SJCRH30 (cell line): Measurements from ENCODE around the gene TRIM10. TPM values are rescaled to one million over a fixed set of nuclear protein-coding genes. Genes with fewer than 3 reads are reported as not detected.
A peak's percentile ranks its signal among the peaks of the same experiment; 100 is the strongest.
"Not testable (repeated sequence)": the region's sequence is repeated elsewhere in the genome, so short reads cannot be mapped to it uniquely, and the experiment has no call there.

Experiments
- DNase-seq, 2 experiments: peaks; one replicate each; pipeline ENCODE4 v3.0.0-alpha.2; 2015 to 2020
- H3K27ac ChIP-seq: fragments of 250-450 bp; sonication (Bioruptor Pico); 2 replicates; pipeline ENCODE4 v1.5.1; 2020; ENCODE audit warnings: mild to moderate bottlenecking, moderate library complexity
- H3K27me3 ChIP-seq: fragments of 250-450 bp; sonication (Bioruptor Pico); 2 replicates; pipeline ENCODE4 v1.5.1; 2020; ENCODE audit warnings: mild to moderate bottlenecking, moderate library complexity
- H3K36me3 ChIP-seq: fragments of 250-450 bp; sonication (Bioruptor Pico); 2 replicates; pipeline ENCODE4 v1.5.1; 2020; ENCODE audit warnings: mild to moderate bottlenecking, moderate library complexity
- H3K4me1 ChIP-seq: fragments of 250-450 bp; sonication (Bioruptor Pico); 2 replicates; pipeline ENCODE4 v1.5.1; 2020; ENCODE audit warnings: mild to moderate bottlenecking, moderate library complexity
- H3K4me3 ChIP-seq: fragments of 250-450 bp; sonication (Bioruptor Pico); 2 replicates; pipeline ENCODE4 v1.5.1; 2020; ENCODE audit warnings: mild to moderate bottlenecking, moderate library complexity
- H3K9me3 ChIP-seq: fragments of 250-450 bp; sonication (Bioruptor Pico); replicated peaks from 2 replicates; pipeline ENCODE4 v1.5.1; 2020; ENCODE audit warnings: mild to moderate bottlenecking, moderate library complexity
- total RNA-seq: library from RNA; depleted of rRNA; stranded (reverse); fragments of >200 nt; shearing (Covaris generic); gene quantifications from 2 replicates; pipeline ENCODE4 v1.2.3, GENCODE V29; 2014

TRIM10 gene
- total RNA-seq, 1 experiment from 2014 or later, result not detected

GRCh38 chr6:30188541-30188940, 27.5 kb upstream of the TRIM10 start:
- no peak overlapping the region for H3K27ac ChIP-seq
- DNase-seq, result no peak
- H3K4me3 ChIP-seq, result no peak overlapping the region
- H3K4me1 ChIP-seq, result no peaks in the 10 kb centered on the region
- no peaks in the 10 kb centered on the region for H3K9me3 ChIP-seq
- peaks cover 48% of the 10 kb centered on the region for H3K36me3 ChIP-seq
- H3K27me3 ChIP-seq, result no peaks in the 10 kb centered on the region

DNA sequence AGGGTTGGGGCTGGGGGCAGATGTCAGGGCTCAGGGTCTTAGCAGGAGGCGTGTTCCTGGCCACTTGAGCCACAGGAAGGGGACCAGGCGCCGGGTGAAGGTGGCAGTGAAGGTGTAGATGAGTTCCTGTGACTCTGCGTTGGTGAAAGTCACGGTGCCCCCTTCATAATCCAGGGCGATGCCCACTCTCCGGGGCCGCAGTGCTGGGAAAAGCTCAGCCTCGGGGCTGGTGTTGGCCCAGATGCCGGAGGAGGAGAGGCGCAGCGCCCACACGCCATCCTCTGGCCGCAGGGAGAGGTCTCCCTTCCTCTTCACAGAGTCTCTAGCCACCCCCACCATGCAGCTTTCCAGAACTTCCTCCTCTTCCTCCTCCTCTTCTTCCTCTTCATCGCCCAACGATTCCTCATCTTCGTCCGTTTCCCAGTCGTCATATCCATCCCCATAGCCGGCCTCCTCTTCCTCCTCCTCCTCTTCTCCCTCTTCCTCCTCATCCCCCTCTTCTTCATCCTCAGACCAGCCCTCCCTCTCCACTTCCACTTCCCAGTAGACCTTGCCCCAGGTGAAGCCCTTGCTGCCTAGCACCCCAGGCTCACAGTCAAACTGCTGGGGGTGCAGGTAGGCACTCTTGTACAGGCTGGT, 25.0 kb upstream of the TRIM10 start:
- no peaks in the 10 kb centered on the region for H3K9me3 ChIP-seq
- H3K36me3 ChIP-seq, result peaks cover 41% of the 10 kb centered on the region
- DNase-seq, result no peak
- H3K4me3 ChIP-seq, result no peak overlapping the region
- no peaks in the 10 kb centered on the region for H3K27me3 ChIP-seq
- H3K27ac ChIP-seq, result no peak overlapping the region
- H3K4me1 ChIP-seq, result no peaks in the 10 kb centered on the region

GRCh38 chr6:30184417-30185031, 23.5 kb upstream of the TRIM10 start:
- H3K27me3 ChIP-seq, result no peaks in the 10 kb centered on the region
- peaks cover 4% of the 10 kb centered on the region; the same call in 1 of the 2 replicates for H3K9me3 ChIP-seq
- no peak for DNase-seq
- peaks cover 29% of the 10 kb centered on the region for H3K36me3 ChIP-seq
- no peak overlapping the region for H3K4me3 ChIP-seq
- no peak overlapping the region for H3K27ac ChIP-seq
- no peaks in the 10 kb centered on the region for H3K4me1 ChIP-seq

DNA sequence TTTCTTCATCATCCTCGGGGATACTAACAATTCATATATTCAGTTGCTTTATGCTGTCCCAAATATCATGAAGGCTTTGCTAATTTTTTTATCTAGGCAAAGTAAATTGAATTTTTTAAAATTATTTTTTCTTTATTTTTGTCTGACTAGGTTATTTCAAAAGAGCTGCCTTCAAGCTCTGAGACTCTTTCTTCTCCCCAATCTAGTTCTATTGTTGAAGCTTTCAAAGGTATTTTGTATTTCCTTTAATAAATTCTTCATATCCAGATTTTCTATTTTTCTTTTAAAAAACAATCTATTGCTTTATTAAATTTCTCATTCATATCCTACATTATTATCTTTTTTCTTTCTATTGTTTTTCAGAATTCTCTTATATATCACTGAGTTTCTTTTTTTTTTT, 19.1 kb upstream of the TRIM10 start:
- Histone ChIP-seq H3K27me3 (no peaks in the 10 kb centered on the region), H3K27ac (no peak overlapping the region), H3K9me3 (peaks cover 4% of the 10 kb centered on the region; the same call in 1 of the 2 replicates), H3K4me1 (no peaks in the 10 kb centered on the region), H3K4me3 (no peak overlapping the region), H3K36me3 (peaks cover 4% of the 10 kb centered on the region; the same call in 1 of the 2 replicates)
- DNase-seq, result no peak

GRCh38 chr6:30178837-30179236, 17.8 kb upstream of the TRIM10 start:
- no peaks in the 10 kb centered on the region for H3K36me3 ChIP-seq
- H3K4me1 ChIP-seq, result no peaks in the 10 kb centered on the region
- H3K27me3 ChIP-seq, result no peaks in the 10 kb centered on the region
- H3K9me3 ChIP-seq, result peaks cover 4% of the 10 kb centered on the region; the same call in 1 of the 2 replicates
- H3K27ac ChIP-seq, result no peak overlapping the region
- H3K4me3 ChIP-seq, result no peak overlapping the region
- no peak for DNase-seq

GRCh38 chr6:30175765-30176164, 14.8 kb upstream of the TRIM10 start:
- no peaks in the 10 kb centered on the region for H3K4me1 ChIP-seq
- no peak overlapping the region for H3K27ac ChIP-seq
- H3K36me3 ChIP-seq, result no peaks in the 10 kb centered on the region
- DNase-seq, result no peak
- peaks cover 4% of the 10 kb centered on the region; the same call in 1 of the 2 replicates for H3K9me3 ChIP-seq
- H3K4me3 ChIP-seq, result no peak overlapping the region
- no peaks in the 10 kb centered on the region for H3K27me3 ChIP-seq

- Histone ChIP-seq H3K9me3 (no peaks in the 10 kb centered on the region), H3K4me1 (no peaks in the 10 kb centered on the region), H3K4me3 (no peak overlapping the region), H3K36me3 (no peaks in the 10 kb centered on the region), H3K27me3 (no peaks in the 10 kb centered on the region), H3K27ac (no peak overlapping the region)
- DNase-seq, result no peak
These were observed 11.7 kb upstream of the TRIM10 start for GRCh38 chr6:30172681-30173080.

DNA sequence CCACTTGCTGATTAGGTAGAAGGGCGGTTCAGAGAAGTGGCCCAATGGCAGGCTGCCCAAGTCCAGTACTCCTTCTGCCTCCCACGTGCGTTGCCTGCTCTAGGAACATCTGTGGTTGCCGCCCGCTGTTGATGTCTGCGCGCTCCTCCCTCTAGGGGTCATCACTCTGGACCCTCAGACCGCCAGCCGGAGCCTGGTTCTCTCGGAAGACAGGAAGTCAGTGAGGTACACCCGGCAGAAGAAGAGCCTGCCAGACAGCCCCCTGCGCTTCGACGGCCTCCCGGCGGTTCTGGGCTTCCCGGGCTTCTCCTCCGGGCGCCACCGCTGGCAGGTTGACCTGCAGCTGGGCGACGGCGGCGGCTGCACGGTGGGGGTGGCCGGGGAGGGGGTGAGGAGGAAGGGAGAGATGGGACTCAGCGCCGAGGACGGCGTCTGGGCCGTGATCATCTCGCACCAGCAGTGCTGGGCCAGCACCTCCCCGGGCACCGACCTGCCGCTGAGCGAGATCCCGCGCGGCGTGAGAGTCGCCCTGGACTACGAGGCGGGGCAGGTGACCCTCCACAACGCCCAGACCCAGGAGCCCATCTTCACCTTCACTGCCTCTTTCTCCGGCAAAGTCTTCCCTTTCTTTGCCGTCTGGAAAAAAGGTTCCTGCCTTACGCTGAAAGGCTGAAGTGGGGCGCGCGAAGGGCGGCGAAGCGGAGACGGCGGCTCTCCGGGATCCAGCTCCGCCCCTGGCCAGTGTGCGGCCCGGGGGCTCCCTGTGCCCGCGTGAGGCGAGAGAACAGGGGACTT, 10.9 kb upstream of the TRIM10 start:
- H3K9me3 ChIP-seq, result no peaks in the 10 kb centered on the region
- no peaks in the 10 kb centered on the region for H3K36me3 ChIP-seq
- no peaks in the 10 kb centered on the region for H3K27me3 ChIP-seq
- no peaks in the 10 kb centered on the region for H3K4me1 ChIP-seq
- DNase-seq, result no peak
- no peak overlapping the region for H3K4me3 ChIP-seq
- no peak overlapping the region for H3K27ac ChIP-seq

- Histone ChIP-seq H3K27me3 (no peaks in the 10 kb centered on the region), H3K27ac (no peak overlapping the region)
- peak in 1 of 2 experiments; percentile 76 for DNase-seq
These were observed 8.9 kb upstream of the TRIM10 start for GRCh38 chr6:30169658-30170614.

GRCh38 chr6:30168741-30169140, 7.7 kb upstream of the TRIM10 start:
- Histone ChIP-seq H3K4me1 (no peaks in the 10 kb centered on the region), H3K4me3 (no peak overlapping the region), H3K9me3 (no peaks in the 10 kb centered on the region), H3K27me3 (no peaks in the 10 kb centered on the region), H3K27ac (no peak overlapping the region), H3K36me3 (no peaks in the 10 kb centered on the region)
- no peak for DNase-seq

More at GRCh38 chr6:30169658-30170614, 8.9 kb upstream of the TRIM10 start:
- H3K9me3 ChIP-seq, result no peaks in the 10 kb centered on the region
- H3K36me3 ChIP-seq, result no peaks in the 10 kb centered on the region
- H3K4me1 ChIP-seq, result no peaks in the 10 kb centered on the region
- no peak overlapping the region for H3K4me3 ChIP-seq

DNA sequence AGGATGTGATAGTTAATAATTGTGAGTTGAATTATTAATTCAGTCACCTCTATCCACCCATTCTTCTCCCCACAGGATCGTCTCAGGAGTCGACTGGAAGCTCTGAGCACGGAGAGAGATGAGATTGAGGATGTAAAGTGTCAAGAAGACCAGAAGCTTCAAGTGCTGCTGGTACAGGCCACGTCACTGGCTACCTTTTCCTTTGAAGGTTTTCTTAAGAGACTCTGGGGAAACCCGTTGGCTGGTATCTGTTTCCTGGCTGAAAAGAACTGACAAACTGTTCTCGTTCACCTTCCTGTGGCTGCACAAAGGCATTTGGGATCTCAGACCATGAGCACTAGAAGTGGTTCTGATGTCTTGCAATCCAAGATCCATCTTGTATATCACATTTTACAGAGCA, 6.1 kb upstream of the TRIM10 start:
- DNase-seq, result no peak
- H3K4me1 ChIP-seq, result no peaks in the 10 kb centered on the region
- H3K27ac ChIP-seq, result no peak overlapping the region
- H3K9me3 ChIP-seq, result no peaks in the 10 kb centered on the region
- no peaks in the 10 kb centered on the region for H3K36me3 ChIP-seq
- no peak overlapping the region for H3K4me3 ChIP-seq
- no peaks in the 10 kb centered on the region for H3K27me3 ChIP-seq

- H3K27me3 ChIP-seq, DNase-seq, H3K27ac ChIP-seq, H3K4me1 ChIP-seq, H3K4me3 ChIP-seq, H3K9me3 ChIP-seq, H3K36me3 ChIP-seq: not testable (repeated sequence)
These were observed 4.2 kb upstream of the TRIM10 start for GRCh38 chr6:30165238-30165637.

DNA sequence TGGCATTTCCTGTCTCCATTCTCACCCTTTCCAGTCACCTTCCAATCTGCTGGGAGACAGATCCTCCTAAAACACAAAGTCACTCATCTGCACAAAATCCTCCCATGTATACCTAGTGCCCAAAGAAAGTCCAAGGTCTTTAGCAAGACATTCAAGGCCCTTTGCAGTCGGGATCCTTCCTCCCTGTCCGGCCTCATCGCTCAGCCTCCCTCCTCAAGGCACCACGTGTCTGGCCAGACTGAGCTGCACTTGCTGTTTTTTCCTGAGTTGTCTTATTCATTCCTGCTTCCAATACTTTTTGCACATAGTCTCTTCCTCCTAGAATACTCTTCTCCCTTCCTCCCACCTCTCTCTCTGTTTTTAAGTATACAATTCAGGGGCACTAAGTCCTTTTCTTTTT, 3.7 kb upstream of the TRIM10 start:
- H3K27ac ChIP-seq, result no peak overlapping the region
- H3K4me3 ChIP-seq, result no peak overlapping the region
- H3K27me3 ChIP-seq, result no peaks in the 10 kb centered on the region
- H3K36me3 ChIP-seq, result no peaks in the 10 kb centered on the region
- H3K9me3 ChIP-seq, result no peaks in the 10 kb centered on the region
- DNase-seq, result no peak
- H3K4me1 ChIP-seq, result no peaks in the 10 kb centered on the region

- Histone ChIP-seq H3K9me3 (no peaks in the 10 kb centered on the region), H3K27me3 (no peaks in the 10 kb centered on the region), H3K4me3 (no peak overlapping the region), H3K4me1 (no peaks in the 10 kb centered on the region), H3K36me3 (no peaks in the 10 kb centered on the region), H3K27ac (no peak overlapping the region)
- DNase-seq, result no peak
These were observed 3.1 kb upstream of the TRIM10 start for GRCh38 chr6:30163918-30164654.
